GM15510 (cell line): ENCODE results near the gene ADAT1.

Source experiments
- POLR2A ChIP-seq: IDR thresholded peaks from 3 replicates; pipeline ENCODE4 v1.6.1; 2011; ENCODE audit warnings: borderline replicate concordance; ENCODE audit not compliant: insufficient read length; ENCODE audit errors: extremely low read depth

The ADAT1 gene

GRCh38 chr16:75593825-75594820 lies 29.0 kb downstream of the ADAT1 start:
- TF ChIP-seq POLR2A, result no peak

GRCh38 chr16:75593308-75593707 lies 29.8 kb downstream of the ADAT1 start:
- TF ChIP-seq POLR2A, result no peak

GRCh38 chr16:75590920-75591843 lies 31.9 kb downstream of the ADAT1 start:
- no peak for TF ChIP-seq POLR2A

- no peak for TF ChIP-seq POLR2A
Observed at GRCh38 chr16:75589306-75589705, 33.8 kb downstream of the ADAT1 start.

- no peak for TF ChIP-seq POLR2A
Observed at GRCh38 chr16:75588716-75589115, 34.4 kb downstream of the ADAT1 start.

GRCh38 chr16:75584108-75584507 lies 39.0 kb downstream of the ADAT1 start:
- TF ChIP-seq POLR2A, result no peak

- no peak for TF ChIP-seq POLR2A
Observed at GRCh38 chr16:75579281-75579834, 43.7 kb downstream of the ADAT1 start.

- no peak for TF ChIP-seq POLR2A
Observed at GRCh38 chr16:75578725-75579124, 44.4 kb downstream of the ADAT1 start.

- TF ChIP-seq POLR2A, result no peak
Observed at GRCh38 chr16:75578212-75578611, 44.9 kb downstream of the ADAT1 start.

- TF ChIP-seq POLR2A, result no peak
Observed at GRCh38 chr16:75576384-75576811, 46.7 kb downstream of the ADAT1 start.

GRCh38 chr16:75575958-75576357 lies 47.1 kb downstream of the ADAT1 start:
- TF ChIP-seq POLR2A, result no peak

- no peak for TF ChIP-seq POLR2A
Observed at GRCh38 chr16:75573955-75574354, 49.1 kb downstream of the ADAT1 start.

GRCh38 chr16:75572864-75573542 lies 50.1 kb downstream of the ADAT1 start:
- TF ChIP-seq POLR2A, result no peak

GRCh38 chr16:75570396-75571065 lies 52.5 kb downstream of the ADAT1 start:
- TF ChIP-seq POLR2A, result no peak
